GM12878 (cell line): Measurements from ENCODE around the gene WDTC1. TPM values are rescaled to one million over a fixed set of nuclear protein-coding genes. Genes with fewer than 3 reads are reported as not detected.

Experiments
- CEBPZ ChIP-seq: fragments of 150-350 bp; IDR thresholded peaks from 2 replicates; pipeline ENCODE4 v1.6.1; 2016; ENCODE audit warnings: low read depth, low read length
- NKRF ChIP-seq: fragments of 450-650 bp; conservative IDR thresholded peaks from 2 replicates; pipeline ENCODE4 v1.6.1; 2017; ENCODE audit warnings: mild to moderate bottlenecking, moderate library complexity
- polyA plus RNA-seq, 11 experiments: library from polyadenylated mRNA; depleted of rRNA in 4 of 11; unstranded in 6 of 11; stranded (reverse) in 5 of 11; fragments of >200 nt; fragmentation: Nextera tagmentation in 4 of 11; fragmentation: Illumina TruSeq in 1 of 11; extraction: Ambion mirVana in 4 of 11; extraction: Trizol in 1 of 11; gene quantifications; 1 replicate in 1 of 11; 2 replicates in 10 of 11; pipeline versions ENCODE4 v1.2.1 to v1.2.3, GENCODE V29; 2011 to 2016; ENCODE audit warnings: inconsistent platforms in 2 of 11, missing spikeins in 2 of 11, low read depth in 1 of 11
- total RNA-seq, 4 experiments: library from RNA; depleted of rRNA in 3 of 4; stranded (reverse); fragments of >200 nt in 3 of 4; fragmentation: Illumina TruSeq in 1 of 4; extraction: Trizol in 1 of 4; gene quantifications; 2 replicates each; pipeline versions ENCODE4 v1.2.1 to v1.2.3, GENCODE V29; 2013 to 2021

Gene WDTC1
- total and polyA plus RNA-seq, 10 of the 15 experiments (the other 5 are each of a cell fraction or from before 2014, with no cell fraction given), result 0.21 to 28.7 (median 7.6) TPM

- TF ChIP-seq NKRF, result no peak
- TF ChIP-seq CEBPZ, result no peak
Measured at GRCh38 chr1:27306892-27307761, 72.7 kb downstream of the WDTC1 start (continued).
